Skin epidermis (tissue), 12 donors: Measurements from ENCODE around the gene FCGR3B.
"Not testable (repeated sequence)": the region's sequence is repeated elsewhere in the genome, so short reads cannot be mapped to it uniquely, and the experiment has no call there.

Source experiments
- H3K27ac ChIP-seq, 21 experiments: fragments of 200-600 bp; sonication (generic) in 11 of 21; one replicate each; pipeline ENCODE4 v1.5.0; 2020; ENCODE audit warnings: mild to moderate bottlenecking in 3 of 21, inconsistent platforms in 2 of 21, moderate library complexity in 2 of 21
- H3K4me3 ChIP-seq, 7 experiments: fragments of 200-600 bp; sonication (generic) in 2 of 7; one replicate each; pipeline ENCODE4 v1.5.0; 2020; ENCODE audit warnings: inconsistent platforms in 2 of 7, mild to moderate bottlenecking in 2 of 7, moderate library complexity in 1 of 7

The FCGR3B gene

GRCh38 chr1:161610198-161610597 lies 20.8 kb downstream of the FCGR3B start:
- not testable (repeated sequence) for H3K4me3 ChIP-seq, H3K27ac ChIP-seq

GRCh38 chr1:161606541-161607336 lies 24.2 kb downstream of the FCGR3B start:
- H3K27ac ChIP-seq, H3K4me3 ChIP-seq: not testable (repeated sequence)

DNA sequence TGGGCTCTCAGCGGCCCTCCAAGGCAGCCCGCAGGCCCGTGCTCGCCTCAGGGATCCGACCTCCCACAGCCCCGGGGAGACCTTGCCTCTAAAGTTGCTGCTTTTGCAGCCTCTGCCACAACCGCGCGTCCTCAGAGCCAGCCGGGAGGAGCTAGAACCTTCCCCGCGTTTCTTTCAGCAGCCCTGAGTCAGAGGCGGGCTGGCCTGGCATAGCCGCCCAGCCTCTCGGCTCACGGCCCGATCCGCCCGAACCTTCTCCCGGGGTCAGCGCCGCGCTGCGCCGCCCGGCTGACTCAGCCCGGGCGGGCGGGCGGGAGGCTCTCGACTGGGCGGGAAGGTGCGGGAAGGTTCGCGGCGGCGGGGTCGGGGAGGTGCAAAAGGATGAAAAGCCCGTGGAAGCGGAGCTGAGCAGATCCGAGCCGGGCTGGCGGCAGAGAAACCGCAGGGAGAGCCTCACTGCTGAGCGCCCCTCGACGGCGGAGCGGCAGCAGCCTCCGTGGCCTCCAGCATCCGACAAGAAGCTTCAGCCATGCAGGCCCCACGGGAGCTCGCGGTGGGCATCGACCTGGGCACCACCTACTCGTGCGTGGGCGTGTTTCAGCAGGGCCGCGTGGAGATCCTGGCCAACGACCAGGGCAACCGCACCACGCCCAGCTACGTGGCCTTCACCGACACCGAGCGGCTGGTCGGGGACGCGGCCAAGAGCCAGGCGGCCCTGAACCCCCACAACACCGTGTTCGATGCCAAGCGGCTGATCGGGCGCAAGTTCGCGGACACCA lies 25.0 kb downstream of the FCGR3B start:
- peak overlapping the region in 4 of 7 experiments; percentile 14 to 30 (median 23) for H3K4me3 ChIP-seq
- H3K27ac ChIP-seq = not testable (repeated sequence)

DNA sequence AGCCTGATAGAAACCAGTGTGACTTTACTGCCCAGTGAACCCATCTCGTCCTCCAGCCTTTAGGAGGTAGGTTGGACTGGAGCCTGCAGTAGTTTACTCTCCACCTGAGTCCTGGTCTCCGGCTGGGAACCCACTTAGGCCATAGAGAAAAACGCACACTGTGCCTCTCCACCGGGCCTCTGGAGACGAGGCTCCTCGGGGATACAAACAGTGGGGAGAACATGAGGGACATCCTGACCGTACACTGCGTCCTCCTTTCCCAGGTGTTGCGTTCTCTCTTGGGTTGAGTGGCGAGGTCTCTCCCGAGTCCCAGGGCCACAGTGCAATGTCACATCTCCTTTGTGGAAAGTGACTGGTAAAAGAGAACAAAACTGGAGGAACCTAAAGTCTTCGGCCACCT lies 26.0 kb downstream of the FCGR3B start:
- not testable (repeated sequence) for H3K4me3 ChIP-seq, H3K27ac ChIP-seq

DNA sequence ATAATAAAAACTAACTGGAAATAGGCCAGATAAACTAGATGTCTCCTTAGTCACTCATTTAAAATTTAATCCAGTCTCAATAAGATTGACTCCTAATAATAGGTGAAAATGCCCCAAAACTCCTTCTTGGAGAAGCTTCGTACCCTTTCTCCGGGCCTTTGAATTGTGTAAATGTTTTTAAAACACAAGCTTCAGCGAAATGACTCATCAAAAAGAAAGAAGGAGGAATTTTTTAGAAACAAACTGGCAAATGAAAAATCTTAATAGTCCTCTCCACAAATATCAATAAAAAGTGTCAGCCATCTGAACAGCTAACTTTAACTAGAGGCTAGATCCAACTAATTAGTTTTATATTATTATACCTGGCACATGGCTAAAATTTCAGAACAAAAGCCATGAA lies 33.9 kb downstream of the FCGR3B start:
- H3K4me3 ChIP-seq, H3K27ac ChIP-seq: not testable (repeated sequence)

DNA sequence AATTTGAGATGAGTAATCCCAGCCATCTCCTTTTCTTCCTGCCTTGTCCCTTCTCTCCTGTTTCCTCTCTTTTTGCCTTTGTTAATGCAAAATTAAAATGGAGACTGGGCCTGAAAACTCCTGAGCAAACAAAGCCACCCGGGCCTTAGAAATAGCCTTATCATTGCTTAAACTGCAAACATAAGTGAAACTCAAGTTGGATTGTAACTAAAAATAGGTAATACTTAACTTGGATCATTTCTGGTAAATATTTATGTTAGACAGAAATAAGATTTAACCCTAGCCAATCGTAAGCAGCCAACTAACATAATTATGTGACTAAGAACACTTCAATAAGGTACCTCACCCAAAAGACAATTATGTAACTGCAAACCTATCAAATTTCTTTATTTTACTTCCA lies 35.4 kb downstream of the FCGR3B start:
- H3K4me3 ChIP-seq, H3K27ac ChIP-seq: not testable (repeated sequence)

DNA sequence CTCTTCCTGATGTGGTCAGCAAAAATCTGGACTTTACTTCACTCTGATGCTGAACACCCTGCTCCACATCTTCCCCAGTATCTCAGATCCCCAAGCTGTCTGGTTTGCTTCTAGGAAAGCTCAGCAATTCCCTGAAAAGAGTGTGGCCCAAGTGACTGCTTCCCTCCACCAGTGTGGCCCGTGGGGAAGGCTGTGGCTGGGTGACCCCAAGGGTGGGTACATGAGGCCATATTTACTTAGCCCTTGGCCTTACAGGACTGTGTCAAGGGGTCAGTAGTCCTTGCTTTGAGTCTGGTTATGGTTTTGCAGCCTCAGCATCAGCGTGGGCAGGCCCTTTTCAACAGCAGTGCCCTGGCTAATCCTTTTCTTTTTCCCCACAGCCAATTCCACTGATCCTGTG lies 35.8 kb downstream of the FCGR3B start:
- H3K4me3 ChIP-seq = not testable (repeated sequence)
- peak overlapping the region in 2 of 21 experiments; percentile 30 to 44 for H3K27ac ChIP-seq

GRCh38 chr1:161594269-161594984 lies 36.5 kb downstream of the FCGR3B start:
- not testable (repeated sequence) for H3K4me3 ChIP-seq, H3K27ac ChIP-seq

DNA sequence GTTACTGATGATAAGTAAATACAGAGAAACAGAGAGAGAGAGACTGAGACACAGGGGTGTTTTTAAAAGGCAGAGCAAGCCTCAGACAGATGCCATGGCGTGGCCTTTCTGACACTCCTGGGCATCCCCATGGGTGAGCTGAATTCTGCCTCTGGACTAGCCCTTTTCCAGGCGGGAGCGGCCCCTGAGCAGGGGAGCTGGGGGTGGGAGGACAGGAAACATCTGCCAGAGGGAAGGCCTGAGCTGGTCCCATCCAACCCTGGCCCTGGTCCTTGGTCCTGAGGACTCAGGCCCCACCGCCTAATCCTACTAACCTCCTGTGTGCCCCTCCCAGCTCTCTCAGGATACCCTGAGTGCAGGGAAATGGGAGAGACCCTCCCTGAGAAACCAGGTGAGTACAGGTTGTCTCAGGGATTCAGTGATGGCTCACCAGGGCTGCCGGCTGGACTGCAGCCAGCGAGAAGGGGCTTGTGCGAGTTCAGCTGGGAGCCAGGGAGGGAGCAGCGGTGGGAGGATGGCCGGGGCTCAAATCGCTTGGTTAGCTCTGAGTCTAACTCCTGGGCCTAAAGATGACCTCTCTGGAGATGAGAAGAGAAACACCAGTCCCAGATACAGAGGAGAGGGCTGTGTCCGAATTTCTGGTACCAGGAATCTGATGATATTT lies 37.8 kb downstream of the FCGR3B start:
- H3K27ac ChIP-seq = not testable (repeated sequence)

DNA sequence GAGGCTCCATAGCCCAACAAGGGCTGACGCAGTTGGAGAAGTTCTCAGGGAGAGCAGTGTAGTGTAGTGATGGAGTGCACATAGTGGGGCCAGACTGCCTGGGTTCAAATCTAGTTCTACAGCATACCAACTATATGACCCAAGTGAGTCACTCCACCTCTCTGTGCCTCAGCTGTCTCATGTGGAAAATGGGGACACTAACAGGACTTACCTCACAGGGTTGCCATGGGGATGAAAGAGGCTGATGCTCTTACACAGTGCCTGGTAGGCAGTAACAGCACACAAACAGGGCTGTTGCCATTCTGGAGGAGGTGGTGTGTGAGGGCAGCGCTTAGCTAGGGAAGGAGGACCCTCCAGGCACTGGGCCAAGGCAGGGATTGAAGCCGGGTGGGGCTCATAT lies 38.4 kb downstream of the FCGR3B start:
- H3K4me3 ChIP-seq, H3K27ac ChIP-seq: not testable (repeated sequence)

More for the DNA sequence above, 37.8 kb downstream of the FCGR3B start:
- not testable (repeated sequence) for H3K4me3 ChIP-seq

DNA sequence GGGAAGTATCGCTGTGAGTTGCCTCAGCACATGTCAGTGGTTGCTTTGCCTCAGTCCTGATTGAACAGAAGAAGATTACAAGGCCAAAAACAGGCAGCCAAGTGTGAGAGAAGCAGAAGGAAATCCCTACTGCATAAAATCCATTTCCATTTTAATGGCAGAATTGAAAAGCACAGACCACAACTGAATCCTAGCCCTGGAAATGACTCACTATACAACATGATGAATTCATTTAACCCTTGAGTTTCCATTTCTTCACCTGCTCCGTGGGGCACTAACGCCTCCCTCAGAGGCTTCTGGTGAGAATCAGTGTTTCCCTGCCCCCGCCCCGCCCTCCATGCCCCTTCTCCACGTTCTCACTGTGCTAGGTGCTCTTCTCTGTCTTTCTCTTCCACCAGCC lies 41.1 kb downstream of the FCGR3B start:
- not testable (repeated sequence) for H3K4me3 ChIP-seq

DNA sequence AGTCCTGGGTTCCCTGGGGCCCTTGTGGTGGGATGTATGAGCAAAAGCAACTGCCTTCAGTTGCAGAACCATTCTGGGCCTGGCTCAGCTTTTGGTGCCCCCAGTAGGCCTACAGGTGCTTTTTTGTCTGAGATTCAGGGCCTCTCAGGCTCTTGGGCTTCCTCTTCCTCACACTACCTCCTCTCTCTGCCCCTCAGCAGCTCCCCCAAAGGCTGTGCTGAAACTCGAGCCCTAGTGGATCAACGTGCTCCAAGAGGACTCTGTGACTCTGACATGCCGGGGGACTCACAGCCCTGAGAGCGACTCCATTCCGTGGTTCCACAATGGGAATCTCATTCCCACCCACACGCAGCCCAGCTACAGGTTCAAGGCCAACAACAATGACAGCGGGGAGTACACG lies 41.6 kb downstream of the FCGR3B start:
- H3K4me3 ChIP-seq = not testable (repeated sequence)

More for the DNA sequence above, 41.1 kb downstream of the FCGR3B start:
- not testable (repeated sequence) for H3K27ac ChIP-seq

GRCh38 chr1:161588596-161588995 lies 42.4 kb downstream of the FCGR3B start:
- not testable (repeated sequence) for H3K27ac ChIP-seq, H3K4me3 ChIP-seq

More for the DNA sequence above, 41.6 kb downstream of the FCGR3B start:
- H3K27ac ChIP-seq = not testable (repeated sequence)

DNA sequence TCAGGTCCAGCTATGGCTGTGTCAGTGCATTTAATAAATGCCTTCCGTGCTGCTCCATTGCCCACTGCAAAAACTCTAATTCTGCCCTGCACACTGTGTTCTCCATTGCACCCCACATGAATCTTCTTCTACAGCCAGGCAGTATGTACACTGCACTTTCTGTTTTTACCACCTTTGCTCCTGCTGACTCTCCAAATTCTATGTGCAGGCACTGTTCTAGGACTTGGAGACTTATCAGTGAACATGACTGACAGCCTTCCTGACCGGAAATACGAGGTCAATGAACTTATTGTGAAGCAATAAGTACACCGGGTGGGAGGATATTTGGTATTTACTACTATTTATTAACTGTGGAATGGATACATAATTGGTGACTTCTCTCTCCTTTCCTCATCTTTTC lies 48.1 kb downstream of the FCGR3B start:
- not testable (repeated sequence) for H3K4me3 ChIP-seq

GRCh38 chr1:161580879-161581537 lies 50.0 kb downstream of the FCGR3B start:
- not testable (repeated sequence) for H3K27ac ChIP-seq, H3K4me3 ChIP-seq

More for the DNA sequence above, 48.1 kb downstream of the FCGR3B start:
- H3K27ac ChIP-seq = not testable (repeated sequence)

- H3K4me3 ChIP-seq, H3K27ac ChIP-seq: not testable (repeated sequence)
These were observed 51.0 kb downstream of the FCGR3B start for GRCh38 chr1:161579856-161580507.

DNA sequence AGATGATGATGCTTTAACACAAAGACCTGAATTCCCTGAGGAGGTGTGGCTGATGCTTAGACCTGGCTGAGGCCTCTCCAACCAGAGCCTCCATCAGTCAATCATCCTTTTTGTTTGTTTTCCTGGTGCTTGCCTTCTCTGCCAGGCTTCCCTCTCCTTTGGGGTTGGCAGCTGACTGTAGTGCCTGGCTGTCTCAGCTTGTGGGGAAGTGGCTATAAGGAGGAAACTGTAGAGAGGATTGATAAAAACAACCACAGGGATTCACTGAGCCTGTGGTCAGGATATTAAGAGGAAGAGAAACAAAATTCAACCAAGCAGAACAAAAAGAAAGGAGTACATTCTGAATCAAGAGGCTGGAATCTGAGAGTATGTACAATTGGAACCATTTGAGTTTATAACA lies 54.3 kb downstream of the FCGR3B start:
- not testable (repeated sequence) for H3K27ac ChIP-seq

More for the DNA sequence above, 54.3 kb downstream of the FCGR3B start:
- not testable (repeated sequence) for H3K4me3 ChIP-seq
